OCI-LY1 (cell line): ENCODE data around the gene KDM3B.

ENCODE experiments used
- H2AFZ ChIP-seq: fragments of 200-600 bp; sonication (generic), shearing (Covaris generic); 2 replicates; pipeline ENCODE4 v1.6.0; 2014; ENCODE audit warnings: antibody characterized with exemption, mild to moderate bottlenecking, low read length
- H3F3A ChIP-seq: fragments of 200-600 bp; sonication (generic), shearing (Covaris generic); 2 replicates; pipeline ENCODE4 v1.6.0; 2014; ENCODE audit warnings: mild to moderate bottlenecking, antibody characterized with exemption, low read length, moderate library complexity; ENCODE audit not compliant: insufficient read depth
- H3K27ac ChIP-seq: fragments of 200-600 bp; sonication (generic); 2 replicates; pipeline ENCODE4 v1.5.1; 2014; ENCODE audit warnings: low read length, mixed run types, mild to moderate bottlenecking, low read depth; ENCODE audit not compliant: poor library complexity, severe bottlenecking
- H3K27me3 ChIP-seq: fragments of 200-600 bp; sonication (generic); 2 replicates; pipeline ENCODE4 v1.6.0; 2014; ENCODE audit warnings: antibody characterized with exemption, mild to moderate bottlenecking, low read length, moderate library complexity; ENCODE audit not compliant: insufficient read depth
- H3K36me3 ChIP-seq: fragments of 200-600 bp; sonication (generic); 2 replicates; pipeline ENCODE4 v1.6.1; 2014; ENCODE audit warnings: mild to moderate bottlenecking, antibody characterized with exemption, low read length, moderate library complexity, mixed read lengths; ENCODE audit not compliant: insufficient read depth
- H3K4me1 ChIP-seq: fragments of 200-600 bp; sonication (generic); 2 replicates; pipeline ENCODE4 v1.5.1; 2014; ENCODE audit warnings: mild to moderate bottlenecking, low read length, moderate library complexity; ENCODE audit not compliant: insufficient read depth, severe bottlenecking
- H3K4me2 ChIP-seq: fragments of 200-600 bp; sonication (generic), shearing (Covaris generic); 2 replicates; pipeline ENCODE4 v1.6.1; 2014; ENCODE audit warnings: low read length
- H3K4me3 ChIP-seq: fragments of 200-600 bp; sonication (generic); 2 replicates; pipeline ENCODE4 v1.5.1; 2014; ENCODE audit warnings: low read length, low read depth, mild to moderate bottlenecking, mixed read lengths; ENCODE audit not compliant: poor library complexity, severe bottlenecking
- H3K79me2 ChIP-seq: fragments of 200-600 bp; shearing (Covaris generic); 2 replicates; pipeline ENCODE4 v1.6.1; 2016; ENCODE audit warnings: mixed run types, low read length, mixed read lengths; ENCODE audit not compliant: insufficient read depth
- H3K9ac ChIP-seq: fragments of 200-600 bp; sonication (generic), shearing (Covaris generic); 2 replicates; pipeline ENCODE4 v1.6.1; 2014; ENCODE audit warnings: mild to moderate bottlenecking, low read length, mixed read lengths
- H3K9me2 ChIP-seq: fragments of 200-600 bp; sonication (generic), shearing (Covaris generic); 2 replicates; pipeline ENCODE4 v1.6.1; 2014; ENCODE audit warnings: low read depth, mild to moderate bottlenecking, low read length, mixed read lengths
- H3K9me3 ChIP-seq: fragments of 200-600 bp; shearing (Covaris generic); 2 replicates; pipeline ENCODE4 v1.6.1; 2014; ENCODE audit warnings: low read length, mixed read lengths
- H4K20me1 ChIP-seq: fragments of 200-600 bp; sonication (generic), shearing (Covaris generic); 2 replicates; pipeline ENCODE4 v1.6.0; 2016; ENCODE audit warnings: mild to moderate bottlenecking, low read length; ENCODE audit not compliant: insufficient read depth
- EZH2 ChIP-seq: fragments of 200-600 bp; sonication (generic), shearing (Covaris generic); IDR thresholded peaks from 2 replicates; pipeline ENCODE4 v1.8.0; 2017; ENCODE audit warnings: borderline replicate concordance, mixed run types, mild to moderate bottlenecking, antibody characterized with exemption, low read length, moderate library complexity, mixed read lengths
- TF ChIP-seq, protein P1 (sequence below): fragments of 200-600 bp; sonication (generic), shearing (Covaris generic); IDR thresholded peaks from 2 replicates; pipeline ENCODE4 v1.5.1; 2017; ENCODE audit warnings: mild to moderate bottlenecking, antibody characterized with exemption, low read length, moderate library complexity, mixed read lengths

The KDM3B gene

DNA sequence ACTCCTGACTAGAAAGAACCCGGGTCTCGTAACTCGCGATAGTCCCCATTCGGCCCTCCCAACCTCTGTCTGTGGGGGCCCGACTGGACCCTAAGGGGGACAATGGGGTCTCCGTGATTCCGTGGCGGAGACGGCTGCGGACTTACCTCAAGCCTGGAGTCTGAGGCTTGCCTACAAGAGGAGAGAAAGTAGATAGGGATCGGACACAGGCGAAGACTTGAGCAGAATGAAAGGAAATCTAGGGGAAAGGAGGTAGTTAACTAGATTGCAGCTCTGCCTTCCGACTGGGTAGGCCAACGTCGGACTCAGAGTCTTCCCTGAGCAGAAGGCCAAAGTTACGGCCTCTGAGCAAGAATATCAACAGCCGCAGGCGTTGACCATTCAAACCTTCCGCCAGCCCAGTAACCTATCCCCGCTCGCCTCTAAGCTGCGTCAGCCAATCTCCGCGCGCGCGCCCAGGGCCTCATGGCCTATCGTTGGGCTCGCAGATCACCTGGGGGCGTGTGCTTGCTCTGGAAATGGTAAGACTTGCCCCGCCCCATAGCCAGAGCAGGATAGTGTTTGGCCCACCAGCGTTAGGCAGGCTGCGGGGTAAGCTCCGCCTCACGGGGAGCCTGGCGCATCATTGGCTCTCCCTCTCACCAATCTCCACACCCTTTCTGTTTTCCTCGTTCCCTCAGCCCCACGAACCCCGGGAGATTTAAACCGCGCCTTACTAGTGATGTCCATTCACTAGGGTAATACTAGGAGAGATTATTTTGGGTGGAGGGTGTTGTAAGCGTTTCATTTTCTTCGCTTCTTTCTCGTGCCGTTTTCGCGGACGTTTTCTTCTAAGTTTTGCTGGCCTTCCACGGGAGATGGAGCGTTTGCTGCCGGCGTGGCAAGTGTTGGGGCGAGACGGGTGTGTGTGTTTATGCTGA is 20.8 kb upstream of the KDM3B start, which contains the start of gene CDC25C:
Gene CDC25C, minus strand, starts transcription at position 356 of the 920 bp plus-strand sequence. CDS start 624 bp downstream, outside the sequence.
- H3K4me3 ChIP-seq, result peak within 1 kb of the TSS; percentile 84
- H3K79me2 ChIP-seq, result peaks cover 8% of the 10 kb centered on the region; the same call in 1 of the 2 replicates
- peaks cover 28% of the 10 kb centered on the region for H3K4me1 ChIP-seq

DNA sequence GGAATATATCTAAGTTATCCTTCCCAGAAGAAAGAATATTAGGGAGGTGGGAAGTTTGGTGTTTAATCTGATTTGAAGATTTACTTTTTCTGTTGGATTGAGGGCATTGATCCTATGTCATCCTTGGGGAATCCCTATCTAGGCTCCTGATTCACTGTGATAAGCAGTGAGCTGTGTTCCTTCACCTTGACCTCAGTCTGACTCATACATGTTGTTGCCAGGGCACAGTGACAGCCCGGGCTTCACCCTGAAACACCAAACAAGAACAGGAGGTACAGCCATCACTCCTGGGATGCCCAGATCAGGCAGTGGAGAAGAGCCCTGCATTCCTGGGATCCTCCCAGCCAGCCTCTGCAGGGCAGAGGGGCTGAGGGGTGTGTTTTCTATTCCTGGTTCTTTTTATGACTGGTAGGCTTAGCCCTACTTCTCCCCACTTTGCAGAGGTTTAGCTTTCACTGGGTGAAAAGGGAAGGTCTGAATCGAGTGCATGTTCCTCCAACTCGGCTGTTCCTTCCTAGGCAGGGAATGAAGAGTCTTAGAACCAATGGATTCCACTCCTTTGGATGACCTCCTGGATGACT is 17.5 kb upstream of the KDM3B start:
- Histone ChIP-seq H3K27me3 (no peaks in the 10 kb centered on the region), H3K4me1 (peaks cover 44% of the 10 kb centered on the region), H3K9me2 (no peaks in the 10 kb centered on the region), H3K9me3 (no peaks in the 10 kb centered on the region), H3K79me2 (peaks cover 23% of the 10 kb centered on the region), H3K4me2 (no peak overlapping the region), H2AFZ (no peak overlapping the region), H3K4me3 (no peak overlapping the region), H4K20me1 (no peaks in the 10 kb centered on the region), H3K27ac (no peak overlapping the region), H3F3A (no peaks in the 10 kb centered on the region), H3K36me3 (peaks cover under 1% of the 10 kb centered on the region; the same call in 1 of the 2 replicates), H3K9ac (no peak overlapping the region)
- TF ChIP-seq, protein P1, sequence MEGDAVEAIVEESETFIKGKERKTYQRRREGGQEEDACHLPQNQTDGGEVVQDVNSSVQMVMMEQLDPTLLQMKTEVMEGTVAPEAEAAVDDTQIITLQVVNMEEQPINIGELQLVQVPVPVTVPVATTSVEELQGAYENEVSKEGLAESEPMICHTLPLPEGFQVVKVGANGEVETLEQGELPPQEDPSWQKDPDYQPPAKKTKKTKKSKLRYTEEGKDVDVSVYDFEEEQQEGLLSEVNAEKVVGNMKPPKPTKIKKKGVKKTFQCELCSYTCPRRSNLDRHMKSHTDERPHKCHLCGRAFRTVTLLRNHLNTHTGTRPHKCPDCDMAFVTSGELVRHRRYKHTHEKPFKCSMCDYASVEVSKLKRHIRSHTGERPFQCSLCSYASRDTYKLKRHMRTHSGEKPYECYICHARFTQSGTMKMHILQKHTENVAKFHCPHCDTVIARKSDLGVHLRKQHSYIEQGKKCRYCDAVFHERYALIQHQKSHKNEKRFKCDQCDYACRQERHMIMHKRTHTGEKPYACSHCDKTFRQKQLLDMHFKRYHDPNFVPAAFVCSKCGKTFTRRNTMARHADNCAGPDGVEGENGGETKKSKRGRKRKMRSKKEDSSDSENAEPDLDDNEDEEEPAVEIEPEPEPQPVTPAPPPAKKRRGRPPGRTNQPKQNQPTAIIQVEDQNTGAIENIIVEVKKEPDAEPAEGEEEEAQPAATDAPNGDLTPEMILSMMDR, result no peak
- no peak for TF ChIP-seq EZH2

More for the DNA sequence above, 20.8 kb upstream of the KDM3B start, which contains the start of gene CDC25C:
- Histone ChIP-seq H3K27ac (peak within 1 kb of the TSS; percentile 63), H3K9ac (peak within 1 kb of the TSS; percentile 89), H3K36me3 (peaks cover 8% of the 10 kb centered on the region; the same call in 1 of the 2 replicates), H3K9me3 (no peaks in the 10 kb centered on the region), H3F3A (no peaks in the 10 kb centered on the region), H4K20me1 (no peaks in the 10 kb centered on the region), H3K27me3 (no peaks in the 10 kb centered on the region), H3K9me2 (no peaks in the 10 kb centered on the region), H2AFZ (peak within 1 kb of the TSS; percentile 71; the same call in 1 of the 2 replicates), H3K4me2 (peak within 1 kb of the TSS; percentile 97)
- no peak for TF ChIP-seq EZH2
- TF ChIP-seq, protein P1, result no peak

DNA sequence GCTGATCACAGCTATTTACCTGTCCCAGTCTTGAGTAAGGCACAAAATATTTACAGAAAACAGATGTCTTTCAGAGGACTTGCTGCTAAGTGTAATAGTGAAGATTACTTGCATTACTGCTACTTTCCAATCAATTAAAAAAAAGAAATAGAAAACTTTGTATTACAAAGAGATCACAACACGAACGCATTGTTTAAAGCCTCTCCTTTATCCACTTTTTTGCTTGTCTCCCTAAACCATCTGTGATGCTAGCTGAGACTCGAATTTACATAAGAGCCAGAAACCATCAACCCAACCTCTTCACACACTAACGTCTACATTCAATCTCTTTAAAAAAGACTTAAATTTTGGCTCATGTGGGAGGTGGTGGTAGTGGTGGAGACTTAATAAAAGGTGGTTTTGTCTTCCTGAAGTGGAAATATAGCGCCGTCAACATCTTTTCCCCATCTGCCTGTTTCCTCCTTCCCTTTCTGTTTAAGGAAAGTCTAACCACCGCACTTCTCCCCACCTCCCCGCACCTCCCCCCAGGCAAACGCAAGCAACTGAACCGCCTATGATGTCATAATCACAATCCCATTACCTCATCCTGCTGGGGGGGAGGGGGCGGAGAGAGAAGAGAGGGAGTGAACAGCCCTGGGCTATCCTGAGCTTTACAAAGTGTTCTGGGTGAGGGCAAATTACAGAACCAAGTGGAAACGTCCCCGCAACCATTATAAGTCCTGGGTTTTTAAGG is 15.4 kb upstream of the KDM3B start:
- Histone ChIP-seq H3K9ac (peak overlapping the region; percentile 82), H2AFZ (peak overlapping the region; percentile 57; the same call in 1 of the 2 replicates), H3K9me2 (no peaks in the 10 kb centered on the region), H4K20me1 (no peaks in the 10 kb centered on the region), H3K9me3 (no peaks in the 10 kb centered on the region), H3K27ac (peak overlapping the region; percentile 76), H3F3A (no peaks in the 10 kb centered on the region), H3K4me3 (peak overlapping the region; percentile 88), H3K79me2 (peaks cover 23% of the 10 kb centered on the region), H3K27me3 (no peaks in the 10 kb centered on the region), H3K4me2 (peak overlapping the region; percentile 99), H3K36me3 (peaks cover 22% of the 10 kb centered on the region; the same call in 1 of the 2 replicates), H3K4me1 (peaks cover 40% of the 10 kb centered on the region)
- TF ChIP-seq EZH2, result no peak
- TF ChIP-seq, protein P1, result no peak
